HCT116 (cell line): Measurements from ENCODE around the gene NEUROD2.

Source experiments
- CBX3 ChIP-seq: IDR thresholded peaks from 2 replicates; pipeline ENCODE4 v1.6.1; 2012; ENCODE audit warnings: low read depth
- EGR1 ChIP-seq: IDR thresholded peaks from 2 replicates; pipeline ENCODE4 v1.6.1; 2012; ENCODE audit warnings: low read depth
- EZH2 ChIP-seq: fragments of 200-600 bp; sonication (generic); IDR thresholded peaks from 2 replicates; pipeline ENCODE4 v1.6.1; 2017; ENCODE audit warnings: antibody characterized with exemption, mixed run types
- EZH2phosphoT487 ChIP-seq: fragments of 200-600 bp; IDR thresholded peaks from 2 replicates; pipeline ENCODE4 v1.6.1; 2018; ENCODE audit warnings: antibody characterized with exemption, borderline replicate concordance
- POLR2A ChIP-seq: IDR thresholded peaks from 2 replicates; pipeline ENCODE4 v1.7.0; 2011; ENCODE audit warnings: borderline replicate concordance; ENCODE audit not compliant: insufficient read depth, insufficient read length; ENCODE audit errors: extremely low read depth
- POLR2AphosphoS5 ChIP-seq: IDR thresholded peaks from 2 replicates; pipeline ENCODE4 v1.6.1; 2011; ENCODE audit warnings: mild to moderate bottlenecking, low read depth, low read length, moderate library complexity
- SIN3A ChIP-seq: IDR thresholded peaks from 2 replicates; pipeline ENCODE4 v1.6.1; 2012; ENCODE audit warnings: low read depth
- SRF ChIP-seq: IDR thresholded peaks from 2 replicates; pipeline ENCODE4 v1.6.1; 2012; ENCODE audit warnings: low read depth
- TF ChIP-seq, protein P1 (sequence below): IDR thresholded peaks from 2 replicates; pipeline ENCODE4 v1.6.1; 2012; ENCODE audit warnings: low read depth
- TF ChIP-seq, protein P2 (sequence below), 3 experiments: fragments of 200-600 bp in 1 of 3; sonication (generic) in 1 of 3; IDR thresholded peaks in 2 of 3; conservative IDR thresholded peaks in 1 of 3; 2 replicates each; pipeline ENCODE4 v1.5.1; 2012 to 2017; ENCODE audit warnings: low read depth in 2 of 3, low read length in 2 of 3, antibody characterized with exemption in 1 of 3, borderline replicate concordance in 1 of 3, control low read depth in 1 of 3, mild to moderate bottlenecking in 1 of 3, mixed read lengths in 1 of 3, mixed run types in 1 of 3, moderate library complexity in 1 of 3; ENCODE audit not compliant: insufficient read depth in 1 of 3
- TF ChIP-seq, protein P3 (sequence below): IDR thresholded peaks from 2 replicates; pipeline ENCODE4 v1.6.1; 2011; ENCODE audit warnings: mild to moderate bottlenecking, low read length, moderate library complexity; ENCODE audit not compliant: insufficient replicate concordance; ENCODE audit errors: extremely low read depth
- TF ChIP-seq, protein P4 (sequence below): IDR thresholded peaks from 2 replicates; pipeline ENCODE4 v1.6.1; 2012

DNA sequence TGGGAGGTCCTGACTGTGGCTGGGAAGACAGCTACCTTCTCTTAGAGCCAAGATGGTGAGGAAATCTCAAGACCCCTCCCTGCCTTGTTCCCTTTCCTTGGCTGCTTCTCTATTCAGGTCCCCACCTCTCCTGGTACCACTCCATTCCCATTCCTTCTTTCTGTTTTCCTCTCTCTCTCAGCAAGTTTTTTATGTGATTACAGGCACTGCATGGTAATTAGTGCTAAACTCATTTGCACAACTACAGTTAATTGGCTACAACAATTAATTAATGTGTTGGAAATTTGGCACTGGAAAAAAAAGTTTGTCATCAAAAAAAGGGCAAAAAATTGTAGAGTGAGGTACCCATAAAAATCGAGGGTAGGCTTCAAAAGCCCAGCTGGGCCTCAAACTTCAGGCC is 45.3 kb downstream of the NEUROD2 start:
- TF ChIP-seq EZH2 (no peak), EGR1 (no peak), POLR2AphosphoS5 (no peak), POLR2A (no peak), EZH2phosphoT487 (no peak), SIN3A (no peak), CBX3 (no peak), SRF (no peak)
- TF ChIP-seq, protein P1, sequence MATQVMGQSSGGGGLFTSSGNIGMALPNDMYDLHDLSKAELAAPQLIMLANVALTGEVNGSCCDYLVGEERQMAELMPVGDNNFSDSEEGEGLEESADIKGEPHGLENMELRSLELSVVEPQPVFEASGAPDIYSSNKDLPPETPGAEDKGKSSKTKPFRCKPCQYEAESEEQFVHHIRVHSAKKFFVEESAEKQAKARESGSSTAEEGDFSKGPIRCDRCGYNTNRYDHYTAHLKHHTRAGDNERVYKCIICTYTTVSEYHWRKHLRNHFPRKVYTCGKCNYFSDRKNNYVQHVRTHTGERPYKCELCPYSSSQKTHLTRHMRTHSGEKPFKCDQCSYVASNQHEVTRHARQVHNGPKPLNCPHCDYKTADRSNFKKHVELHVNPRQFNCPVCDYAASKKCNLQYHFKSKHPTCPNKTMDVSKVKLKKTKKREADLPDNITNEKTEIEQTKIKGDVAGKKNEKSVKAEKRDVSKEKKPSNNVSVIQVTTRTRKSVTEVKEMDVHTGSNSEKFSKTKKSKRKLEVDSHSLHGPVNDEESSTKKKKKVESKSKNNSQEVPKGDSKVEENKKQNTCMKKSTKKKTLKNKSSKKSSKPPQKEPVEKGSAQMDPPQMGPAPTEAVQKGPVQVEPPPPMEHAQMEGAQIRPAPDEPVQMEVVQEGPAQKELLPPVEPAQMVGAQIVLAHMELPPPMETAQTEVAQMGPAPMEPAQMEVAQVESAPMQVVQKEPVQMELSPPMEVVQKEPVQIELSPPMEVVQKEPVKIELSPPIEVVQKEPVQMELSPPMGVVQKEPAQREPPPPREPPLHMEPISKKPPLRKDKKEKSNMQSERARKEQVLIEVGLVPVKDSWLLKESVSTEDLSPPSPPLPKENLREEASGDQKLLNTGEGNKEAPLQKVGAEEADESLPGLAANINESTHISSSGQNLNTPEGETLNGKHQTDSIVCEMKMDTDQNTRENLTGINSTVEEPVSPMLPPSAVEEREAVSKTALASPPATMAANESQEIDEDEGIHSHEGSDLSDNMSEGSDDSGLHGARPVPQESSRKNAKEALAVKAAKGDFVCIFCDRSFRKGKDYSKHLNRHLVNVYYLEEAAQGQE, result no peak
- TF ChIP-seq, protein P2, sequence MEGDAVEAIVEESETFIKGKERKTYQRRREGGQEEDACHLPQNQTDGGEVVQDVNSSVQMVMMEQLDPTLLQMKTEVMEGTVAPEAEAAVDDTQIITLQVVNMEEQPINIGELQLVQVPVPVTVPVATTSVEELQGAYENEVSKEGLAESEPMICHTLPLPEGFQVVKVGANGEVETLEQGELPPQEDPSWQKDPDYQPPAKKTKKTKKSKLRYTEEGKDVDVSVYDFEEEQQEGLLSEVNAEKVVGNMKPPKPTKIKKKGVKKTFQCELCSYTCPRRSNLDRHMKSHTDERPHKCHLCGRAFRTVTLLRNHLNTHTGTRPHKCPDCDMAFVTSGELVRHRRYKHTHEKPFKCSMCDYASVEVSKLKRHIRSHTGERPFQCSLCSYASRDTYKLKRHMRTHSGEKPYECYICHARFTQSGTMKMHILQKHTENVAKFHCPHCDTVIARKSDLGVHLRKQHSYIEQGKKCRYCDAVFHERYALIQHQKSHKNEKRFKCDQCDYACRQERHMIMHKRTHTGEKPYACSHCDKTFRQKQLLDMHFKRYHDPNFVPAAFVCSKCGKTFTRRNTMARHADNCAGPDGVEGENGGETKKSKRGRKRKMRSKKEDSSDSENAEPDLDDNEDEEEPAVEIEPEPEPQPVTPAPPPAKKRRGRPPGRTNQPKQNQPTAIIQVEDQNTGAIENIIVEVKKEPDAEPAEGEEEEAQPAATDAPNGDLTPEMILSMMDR (IDR thresholded peaks at IDR 0.05 in 2 of 3, conservative IDR thresholded peaks at IDR 0.05 in 1 of 3; ENCODE audit: borderline replicate concordance in 1 of 3, insufficient read depth in 1 of 3, low read depth in 2 of 3, low read length in 2 of 3), result no peak
- TF ChIP-seq, protein P3, sequence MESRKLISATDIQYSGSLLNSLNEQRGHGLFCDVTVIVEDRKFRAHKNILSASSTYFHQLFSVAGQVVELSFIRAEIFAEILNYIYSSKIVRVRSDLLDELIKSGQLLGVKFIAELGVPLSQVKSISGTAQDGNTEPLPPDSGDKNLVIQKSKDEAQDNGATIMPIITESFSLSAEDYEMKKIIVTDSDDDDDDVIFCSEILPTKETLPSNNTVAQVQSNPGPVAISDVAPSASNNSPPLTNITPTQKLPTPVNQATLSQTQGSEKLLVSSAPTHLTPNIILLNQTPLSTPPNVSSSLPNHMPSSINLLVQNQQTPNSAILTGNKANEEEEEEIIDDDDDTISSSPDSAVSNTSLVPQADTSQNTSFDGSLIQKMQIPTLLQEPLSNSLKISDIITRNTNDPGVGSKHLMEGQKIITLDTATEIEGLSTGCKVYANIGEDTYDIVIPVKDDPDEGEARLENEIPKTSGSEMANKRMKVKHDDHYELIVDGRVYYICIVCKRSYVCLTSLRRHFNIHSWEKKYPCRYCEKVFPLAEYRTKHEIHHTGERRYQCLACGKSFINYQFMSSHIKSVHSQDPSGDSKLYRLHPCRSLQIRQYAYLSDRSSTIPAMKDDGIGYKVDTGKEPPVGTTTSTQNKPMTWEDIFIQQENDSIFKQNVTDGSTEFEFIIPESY, result no peak
- TF ChIP-seq, protein P4, sequence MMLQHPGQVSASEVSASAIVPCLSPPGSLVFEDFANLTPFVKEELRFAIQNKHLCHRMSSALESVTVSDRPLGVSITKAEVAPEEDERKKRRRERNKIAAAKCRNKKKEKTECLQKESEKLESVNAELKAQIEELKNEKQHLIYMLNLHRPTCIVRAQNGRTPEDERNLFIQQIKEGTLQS, result no peak
